Regular cardiac myocyte (primary cell): ENCODE measurements around the gene ZNF142. TPM values are rescaled to one million over a fixed set of nuclear protein-coding genes. Genes with fewer than 3 reads are reported as not detected.

Source experiments
- total RNA-seq: library from RNA; depleted of rRNA; stranded (reverse); fragments of >200 nt; gene quantifications from 2 replicates; pipeline ENCODE4 v1.2.3, GENCODE V29; 2014

ZNF142 gene
- total RNA-seq = 4.8 and 7.5 TPM in 2 replicates

DNA sequence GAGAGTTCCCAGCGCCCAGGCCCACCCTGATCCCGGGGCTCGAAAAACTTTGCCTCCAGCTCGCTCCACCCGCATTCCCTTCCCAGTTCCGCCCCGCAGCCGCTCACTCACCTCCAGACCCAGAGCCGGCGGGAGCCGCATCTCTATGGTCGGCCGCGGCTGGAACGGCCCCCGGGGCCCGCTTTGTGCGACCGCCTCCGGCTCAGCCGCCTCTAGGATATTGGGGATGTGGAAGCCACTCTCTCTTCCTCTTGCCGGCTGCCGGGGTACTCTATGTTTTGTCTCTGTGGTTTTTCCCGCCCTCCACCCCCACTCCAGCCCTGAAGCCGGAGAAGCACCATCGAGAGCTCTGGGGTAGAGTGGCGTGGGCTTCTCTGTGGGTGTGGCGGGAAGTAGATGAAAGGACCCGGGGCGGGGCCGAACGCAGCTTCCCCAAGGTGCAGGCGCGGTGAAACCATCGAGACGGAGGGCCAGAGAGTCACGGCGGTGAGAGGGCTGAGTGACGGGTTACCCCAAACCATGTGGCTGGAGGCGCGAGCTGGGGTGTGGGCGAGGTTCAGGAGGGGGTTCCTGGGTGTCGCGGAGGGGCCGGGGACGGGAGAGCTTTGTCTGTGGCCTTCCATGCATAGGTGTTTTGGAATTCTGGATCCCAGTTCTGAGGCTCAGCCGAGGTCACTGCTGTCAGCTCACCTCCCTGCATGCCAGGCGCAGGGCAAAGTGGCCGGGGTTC, at the start of gene ZNF142, which contains the start of gene BCS1L:
Gene ZNF142 (minus strand): TSS at position 366 of the 730 bp plus-strand sequence. CDS start 3,194 bp downstream, outside the sequence.
Gene BCS1L (plus strand): TSS at position 426 of the 730 bp plus-strand sequence. CDS start 1,305 bp downstream, outside the sequence.

GRCh38 chr2:218671654-218672566, 12.5 kb upstream of the ZNF142 start, which contains the start of the genes RNF25 and STK36:
TSS of gene RNF25 (minus strand) at chr2:218672002. CDS start at chr2:218671970, 32 bp downstream.
TSS of gene STK36 (plus strand) at chr2:218672086. CDS start at chr2:218672830, 744 bp downstream.

DNA sequence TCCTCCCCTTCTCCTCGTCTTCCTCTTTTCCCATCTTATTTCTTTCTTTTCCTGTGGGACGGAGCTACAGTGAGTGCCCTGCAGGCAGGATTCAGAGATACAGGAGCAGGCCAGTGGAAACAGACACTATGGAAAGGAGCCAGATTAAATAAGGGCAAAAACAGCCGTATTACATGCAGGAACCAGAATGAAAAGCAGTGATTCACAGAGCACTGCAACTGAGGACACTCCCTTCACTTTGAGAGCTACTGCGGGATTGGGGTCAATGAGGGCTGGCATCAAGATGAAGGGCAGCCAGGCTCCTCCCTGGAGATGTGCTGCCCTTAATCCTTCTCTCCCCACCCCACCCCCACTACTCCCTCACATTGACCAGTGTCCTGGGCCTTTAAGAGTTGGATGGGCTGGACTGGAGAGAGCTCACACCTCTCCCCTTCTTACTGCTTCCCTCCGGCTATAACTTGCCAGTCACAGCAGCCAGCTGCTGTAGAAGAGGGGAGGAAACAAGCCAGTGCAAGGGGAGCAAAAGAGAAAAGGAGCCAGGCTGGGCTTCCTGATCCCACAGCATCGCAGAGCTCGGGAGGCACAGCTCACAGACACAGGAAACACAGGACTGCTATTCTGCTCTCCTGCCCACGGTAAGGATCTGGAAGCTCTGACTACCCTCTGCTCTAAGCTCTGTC, 51.8 kb downstream of the ZNF142 start, which contains the start of gene PLCD4:
Gene PLCD4 (plus strand): TSS at position 464 of the 680 bp plus-strand sequence. CDS start 7,841 bp downstream, outside the sequence.

Other genes with a start within 250 kb of the ZNF142 start
- under 0.01 TPM in 2 replicates for gene VIL1, start 240.5 kb downstream of the ZNF142 start, total RNA-seq
- 13.4 and 18.9 TPM in 2 replicates for gene USP37, start 91.3 kb downstream of the ZNF142 start, total RNA-seq
- 35.8 and 68.2 TPM in 2 replicates for gene CNOT9, start 90.8 kb downstream of the ZNF142 start, total RNA-seq
- 2.3 and 3.1 TPM in 2 replicates for gene PLCD4, start 51.7 kb downstream of the ZNF142 start, total RNA-seq
- 22.8 and 59.8 TPM in 2 replicates for gene BCS1L, start 60 bp upstream of the ZNF142 start, total RNA-seq
- 24.5 and 33.2 TPM in 2 replicates for gene RNF25, start 12.4 kb upstream of the ZNF142 start, total RNA-seq
- gene STK36, start 12.5 kb upstream of the ZNF142 start, total RNA-seq = 11.9 and 41.7 TPM in 2 replicates
- 2.8 and 8.1 TPM in 2 replicates for gene TTLL4, start 51.2 kb upstream of the ZNF142 start, total RNA-seq
- 0.58 and 2.0 TPM in 2 replicates for gene CYP27A1, start 122.5 kb upstream of the ZNF142 start, total RNA-seq
- under 0.01 TPM in 1 of 2 replicates, not detected in the other for gene PRKAG3, start 172.2 kb upstream of the ZNF142 start, total RNA-seq
- gene WNT6, start 200.2 kb upstream of the ZNF142 start, total RNA-seq = not detected in 2 replicates
- under 0.01 and 0.19 TPM in 2 replicates for gene WNT10A, start 221.2 kb upstream of the ZNF142 start, total RNA-seq